Stimulated activated CD8-positive, alpha-beta memory T cell treated with anti-CD3 and anti-CD28 coated beads, Interleukin-2, amount 100 ng/mL, for 48 hours (primary cell): Measurements from ENCODE around the gene SF1.

ENCODE experiments used
- DNase-seq, 2 donors: peaks; one replicate each; pipeline ENCODE4 v3.0.0-alpha.2; 2020; ENCODE audit warnings: low read depth in 2 of 2

The SF1 gene

GRCh38 chr11:64723907-64724862 is 54.2 kb downstream of the SF1 start:
- DNase-seq = no peak

- DNase-seq = peak; percentile 80 to 81
Measured at GRCh38 chr11:64723117-64723906, 55.0 kb downstream of the SF1 start, which contains the start of gene NRXN2. Gene NRXN2, minus strand, starts transcription at chr11:64723197. Its CDS starts 9,498 bp downstream, at chr11:64713699.

GRCh38 chr11:64722141-64723065 is 55.9 kb downstream of the SF1 start:
- no peak for DNase-seq

- no peak for DNase-seq
Measured at GRCh38 chr11:64721359-64721699, 57.0 kb downstream of the SF1 start.

- DNase-seq = no peak
Measured at GRCh38 chr11:64720640-64721358, 57.5 kb downstream of the SF1 start.

- no peak for DNase-seq
Measured at GRCh38 chr11:64720167-64720566, 58.2 kb downstream of the SF1 start.

GRCh38 chr11:64719406-64719805 is 58.9 kb downstream of the SF1 start:
- DNase-seq = no peak

GRCh38 chr11:64718780-64719124 is 59.6 kb downstream of the SF1 start:
- DNase-seq = no peak

- DNase-seq = no peak
Measured at GRCh38 chr11:64718084-64718779, 60.1 kb downstream of the SF1 start.

GRCh38 chr11:64717268-64717578 is 61.1 kb downstream of the SF1 start:
- no peak for DNase-seq

GRCh38 chr11:64716473-64717267 is 61.7 kb downstream of the SF1 start:
- DNase-seq = no peak

- no peak for DNase-seq
Measured at GRCh38 chr11:64715756-64716472, 62.4 kb downstream of the SF1 start.

- DNase-seq = no peak
Measured at GRCh38 chr11:64715110-64715509, 63.2 kb downstream of the SF1 start.

GRCh38 chr11:64714666-64715065 is 63.7 kb downstream of the SF1 start:
- no peak for DNase-seq
